Astrocyte of the cerebellum (primary cell): ENCODE data around the gene PECR.
"Not testable (repeated sequence)": the region's sequence is repeated elsewhere in the genome, so short reads cannot be mapped to it uniquely, and the experiment has no call there.

Experiments
- DNase-seq: peaks from one replicate; pipeline ENCODE4 v3.0.0-alpha.2; 2011; ENCODE audit warnings: low read depth
- H3K4me3 ChIP-seq: 2 replicates; pipeline ENCODE4 v1.5.1; 2011; ENCODE audit warnings: mild to moderate bottlenecking, low read depth, low read length, moderate library complexity
- in situ Hi-C: cut with HindIII; loops from 2 replicates; pipeline ENCODE4 v1.10.0; 2017; ENCODE audit warnings: low sequenced_read_pairs
- TF ChIP-seq, protein P1 (sequence below): IDR thresholded peaks from 2 replicates; pipeline ENCODE4 v1.5.1; 2012; ENCODE audit warnings: low read length, low read depth, moderate library complexity, mild to moderate bottlenecking; ENCODE audit errors: missing control alignments

Gene PECR

DNA sequence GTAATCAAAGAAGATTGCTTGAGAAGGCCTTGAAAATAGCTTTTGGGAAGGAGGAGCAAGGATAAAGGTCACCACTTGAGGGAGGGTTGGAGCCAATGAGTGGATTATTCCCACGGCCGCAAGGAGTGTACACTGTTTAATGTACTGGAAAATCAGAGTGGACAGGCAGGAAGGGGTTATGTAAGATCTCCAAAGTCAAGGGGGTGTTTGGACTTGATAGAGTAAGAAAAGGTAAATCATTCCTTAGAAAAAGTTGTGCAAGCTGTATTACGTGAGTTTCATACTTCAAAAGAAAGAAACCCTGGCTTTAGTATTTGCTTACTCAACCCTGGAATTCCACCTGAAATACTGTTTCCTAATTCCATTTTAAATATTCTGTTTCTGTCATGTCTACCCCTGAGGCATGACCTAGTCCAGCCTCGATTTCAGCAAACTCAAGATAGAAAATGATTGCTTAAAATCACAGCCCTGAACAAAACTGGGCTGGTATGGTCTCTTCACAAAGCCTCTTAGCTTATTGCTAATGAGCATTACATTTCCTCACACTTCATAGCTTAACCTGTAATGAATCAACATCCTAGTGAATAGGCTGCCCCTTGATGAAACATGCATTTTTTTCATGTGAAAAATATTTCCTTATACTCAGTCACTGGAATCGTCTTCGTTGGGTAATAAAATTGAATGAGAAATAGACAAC lies 69.3 kb downstream of the PECR start:
- peak; percentile 24 for DNase-seq
- TF ChIP-seq, protein P1, sequence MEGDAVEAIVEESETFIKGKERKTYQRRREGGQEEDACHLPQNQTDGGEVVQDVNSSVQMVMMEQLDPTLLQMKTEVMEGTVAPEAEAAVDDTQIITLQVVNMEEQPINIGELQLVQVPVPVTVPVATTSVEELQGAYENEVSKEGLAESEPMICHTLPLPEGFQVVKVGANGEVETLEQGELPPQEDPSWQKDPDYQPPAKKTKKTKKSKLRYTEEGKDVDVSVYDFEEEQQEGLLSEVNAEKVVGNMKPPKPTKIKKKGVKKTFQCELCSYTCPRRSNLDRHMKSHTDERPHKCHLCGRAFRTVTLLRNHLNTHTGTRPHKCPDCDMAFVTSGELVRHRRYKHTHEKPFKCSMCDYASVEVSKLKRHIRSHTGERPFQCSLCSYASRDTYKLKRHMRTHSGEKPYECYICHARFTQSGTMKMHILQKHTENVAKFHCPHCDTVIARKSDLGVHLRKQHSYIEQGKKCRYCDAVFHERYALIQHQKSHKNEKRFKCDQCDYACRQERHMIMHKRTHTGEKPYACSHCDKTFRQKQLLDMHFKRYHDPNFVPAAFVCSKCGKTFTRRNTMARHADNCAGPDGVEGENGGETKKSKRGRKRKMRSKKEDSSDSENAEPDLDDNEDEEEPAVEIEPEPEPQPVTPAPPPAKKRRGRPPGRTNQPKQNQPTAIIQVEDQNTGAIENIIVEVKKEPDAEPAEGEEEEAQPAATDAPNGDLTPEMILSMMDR, result peak; percentile 26
- in situ Hi-C loops, result no loop called here
- peak overlapping the region; percentile 63 for H3K4me3 ChIP-seq

DNA sequence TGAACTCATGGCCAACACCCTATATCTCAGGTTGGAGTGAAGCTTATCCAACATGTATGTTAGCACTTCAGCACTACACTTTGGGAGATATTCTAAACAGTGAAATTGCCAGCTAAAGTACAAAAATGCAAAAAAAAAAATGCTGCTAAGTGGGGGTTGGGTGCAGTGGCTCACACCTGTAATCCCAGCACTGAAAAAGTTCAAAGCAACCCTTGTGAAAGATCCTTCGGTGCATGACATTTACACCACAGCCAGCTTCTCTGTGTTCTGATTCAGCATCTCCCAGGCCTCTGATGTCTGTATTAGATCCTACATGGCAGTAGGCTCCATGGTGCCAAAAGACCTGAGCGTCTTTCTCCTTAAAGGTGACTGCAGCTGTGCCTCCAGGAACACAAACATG lies 72.4 kb downstream of the PECR start:
- DNase-seq, in situ Hi-C loops, H3K4me3 ChIP-seq: not testable (repeated sequence)

DNA sequence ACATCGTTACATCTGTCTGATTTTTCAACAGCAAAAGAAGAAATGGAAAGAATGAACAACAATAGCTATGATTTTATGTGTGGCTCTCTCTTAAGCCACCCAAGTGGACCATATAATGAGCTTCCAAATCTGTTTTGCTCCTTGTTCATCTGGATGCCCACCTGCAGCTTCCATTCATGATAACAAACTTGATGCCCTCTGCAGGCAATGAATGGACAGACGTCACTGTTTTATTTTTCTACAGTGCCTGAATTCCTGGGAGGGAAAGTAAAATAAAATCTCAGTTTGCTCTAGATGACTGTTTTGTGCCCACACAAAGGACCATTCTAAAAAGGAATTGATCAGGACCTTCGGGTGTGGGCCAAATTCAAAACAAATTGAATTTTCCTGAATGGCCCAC lies 73.2 kb downstream of the PECR start:
- TF ChIP-seq, protein P1, result no peak
- no peak for DNase-seq
- in situ Hi-C loops, result no loop called here
- no peak overlapping the region for H3K4me3 ChIP-seq

DNA sequence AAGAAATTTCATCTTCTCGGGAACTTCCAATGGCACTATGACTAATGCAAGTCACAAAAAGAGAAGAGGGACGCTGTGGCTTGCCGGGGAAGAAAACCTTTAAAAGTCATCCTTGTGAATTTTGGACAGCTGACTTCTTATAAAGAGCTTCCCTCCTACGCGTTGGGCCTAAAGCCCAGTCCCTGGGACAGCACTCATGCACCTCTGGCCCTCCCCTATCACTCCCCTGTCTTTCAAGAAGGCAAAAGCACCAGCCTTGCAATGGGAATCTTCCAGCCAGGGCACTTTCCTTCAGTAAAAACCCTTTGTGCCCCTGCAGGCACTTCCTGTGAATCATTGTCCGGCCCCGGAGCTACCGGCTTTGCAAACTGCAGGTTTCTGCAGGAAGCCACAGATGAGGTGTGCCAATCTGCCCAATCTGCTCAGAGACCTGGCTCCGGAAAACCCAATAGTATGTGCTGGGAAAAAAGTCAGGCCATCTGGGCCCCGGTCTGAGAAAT lies 75.4 kb downstream of the PECR start:
- no peak for DNase-seq
- TF ChIP-seq, protein P1, result no peak
- in situ Hi-C loops, result no loop called here
- H3K4me3 ChIP-seq, result no peak overlapping the region

DNA sequence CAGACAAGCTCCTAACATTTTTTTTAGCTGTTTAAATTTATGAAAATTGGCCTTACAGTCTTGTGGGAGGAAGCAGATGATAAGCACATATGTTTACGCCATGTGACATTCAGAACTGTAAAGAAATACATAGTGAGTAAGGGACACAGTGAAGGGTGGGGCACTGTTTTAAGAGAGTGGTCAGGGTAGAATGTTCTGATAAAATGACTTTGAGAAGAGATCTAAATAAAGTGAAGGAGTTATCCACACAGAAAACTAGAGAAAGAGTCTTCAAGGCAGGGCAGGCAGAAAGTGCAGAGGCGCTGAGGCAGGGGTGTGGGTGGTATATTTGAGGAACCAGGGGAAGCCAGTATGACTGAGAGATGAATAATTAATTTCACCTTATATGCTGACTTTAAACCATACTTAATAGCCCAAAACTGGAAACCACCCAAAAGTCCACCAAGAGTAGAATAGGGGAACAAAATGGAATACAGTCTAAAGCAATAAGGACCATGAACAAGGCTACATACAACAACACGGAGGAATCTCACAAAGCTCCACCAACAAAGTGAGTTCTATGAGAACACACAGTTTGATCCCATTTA lies 76.8 kb downstream of the PECR start:
- TF ChIP-seq, protein P1, result no peak
- DNase-seq, result no peak
- H3K4me3 ChIP-seq, result no peak overlapping the region
- in situ Hi-C loops, result loop anchor here (5.0 kb wide), 1 partner anchor 33 kb away; no protein-coding TSS in a partner anchor

DNA sequence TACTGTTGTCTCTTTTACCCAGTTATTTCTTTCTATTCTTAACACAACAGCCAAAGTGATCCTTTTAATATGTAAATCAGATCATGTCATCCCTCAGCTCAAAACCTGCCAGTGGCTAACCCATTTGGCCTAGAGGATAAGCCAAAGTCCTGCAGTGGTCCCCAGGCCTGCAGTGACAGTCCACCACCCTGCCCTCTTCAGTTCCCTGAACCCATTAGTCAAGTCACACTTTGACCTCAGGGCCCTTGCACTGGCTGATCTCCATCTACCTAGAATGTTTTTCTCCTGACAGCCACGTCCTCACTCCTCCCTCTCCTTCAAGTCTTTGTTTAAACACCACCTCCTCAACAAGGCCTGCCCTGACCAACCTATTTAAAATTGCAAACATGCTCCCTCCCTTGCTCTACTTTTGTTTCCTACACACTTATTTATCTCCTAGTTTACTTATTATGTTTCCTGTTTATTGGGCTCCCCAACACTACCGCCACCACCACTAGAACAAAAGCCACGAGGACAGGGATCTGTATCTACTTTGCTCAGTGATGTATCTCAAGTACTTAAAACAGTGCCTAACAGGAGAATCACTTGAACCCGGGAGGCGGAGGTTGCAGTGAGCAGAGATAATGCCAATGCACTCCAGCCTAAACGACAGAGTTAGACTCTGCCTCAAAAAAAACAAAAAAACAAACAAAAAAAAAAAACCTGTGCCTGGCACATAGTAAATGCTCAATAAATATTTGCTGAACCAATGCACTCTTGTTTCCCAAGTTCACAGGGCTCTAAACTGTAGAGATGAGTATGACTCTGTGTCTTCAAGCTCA lies 77.5 kb downstream of the PECR start:
- TF ChIP-seq, protein P1, result no peak
- DNase-seq, result no peak
- H3K4me3 ChIP-seq, result no peak overlapping the region
- in situ Hi-C loops, result loop anchor here (5.0 kb wide), 1 partner anchor 33 kb away; no protein-coding TSS in a partner anchor
